Thyroid gland (tissue), 4 donors: ENCODE results near the gene NYNRIN. TPM values are rescaled to one million over a fixed set of nuclear protein-coding genes. Genes with fewer than 3 reads are reported as not detected.
A peak's percentile ranks its signal among the peaks of the same experiment; 100 is the strongest.

ENCODE experiments used
- DNase-seq, 2 donors: peaks; one replicate each; pipeline ENCODE4 v3.0.0-alpha.2; 2019
- H3K27ac ChIP-seq, 3 donors: fragments of 200-600 bp; sonication (generic); 1 replicate in 2 of 3; 2 replicates in 1 of 3; pipeline ENCODE4 v1.5.1; 2016 to 2019; ENCODE audit warnings: mild to moderate bottlenecking in 1 of 3, moderate library complexity in 1 of 3
- H3K27me3 ChIP-seq: fragments of 200-600 bp; sonication (generic); one replicate; pipeline ENCODE4 v1.5.1; 2019
- H3K36me3 ChIP-seq, 2 donors: fragments of 200-600 bp; sonication (generic); one replicate each; pipeline ENCODE4 v1.5.1; 2016 to 2019
- H3K4me1 ChIP-seq, 2 donors: fragments of 200-600 bp; sonication (generic); one replicate each; pipeline ENCODE4 v1.5.1; 2017 to 2019
- H3K4me3 ChIP-seq, 3 donors: fragments of 200-600 bp; sonication (generic); replicated peaks in 1 of 3; 1 replicate in 2 of 3; 2 replicates in 1 of 3; pipeline ENCODE4 v1.5.1; 2016; ENCODE audit warnings: mild to moderate bottlenecking in 1 of 3
- H3K9me3 ChIP-seq: fragments of 200-600 bp; sonication (generic); one replicate; pipeline ENCODE4 v1.5.1; 2017
- CTCF ChIP-seq, 6 experiments: fragments of 200-600 bp in 3 of 6; fragments of 450-650 bp in 3 of 6; sonication (generic) in 3 of 6; IDR thresholded peaks; one replicate each; pipeline ENCODE4 v1.5.1; 2016 to 2019; ENCODE audit warnings: antibody characterized with exemption in 6 of 6, mild to moderate bottlenecking in 2 of 6, inconsistent platforms in 1 of 6, moderate library complexity in 1 of 6
- POLR2A ChIP-seq, 2 donors: fragments of 450-650 bp; IDR thresholded peaks; one replicate each; pipeline ENCODE4 v1.6.1; 2017; ENCODE audit warnings: antibody characterized with exemption in 2 of 2, mild to moderate bottlenecking in 2 of 2, moderate library complexity in 1 of 2
- WGBS, 2 donors: methylation state at CpG; one replicate each; pipeline ENCODE4 v1.1.5; 2017; 5-methylcytosine and 5-hydroxymethylcytosine counted together
- intact Hi-C: fragments of 100-400 bp; cut with DNase I; formaldehyde crosslinking; loops from one replicate; pipeline ENCODE4 v1.15.1; 2023
- total RNA-seq, 4 donors: library from RNA; depleted of rRNA; stranded (reverse); fragments of >200 nt; gene quantifications; one replicate each; pipeline ENCODE4 v1.2.3, GENCODE V29; 2016

Gene NYNRIN
- total RNA-seq, 4 donors from 2014 or later: 11.7 to 19.9 (median 12.3) TPM

GRCh38 chr14:24426150-24426911 lies 27.5 kb downstream of the NYNRIN start:
- H3K4me3 ChIP-seq: no peak overlapping the region
- H3K36me3 ChIP-seq: no peaks in the 10 kb centered on the region
- H3K27ac ChIP-seq: no peak overlapping the region
- WGBS, 2 donors: 91 to 93% methylated on average over 2 of the region's 2 CpGs
- H3K27me3 ChIP-seq: no peaks in the 10 kb centered on the region
- peaks cover 17 to 19% of the 10 kb centered on the region in 2 donors for H3K4me1 ChIP-seq
- intact Hi-C loops: no loop called here
- no peaks in the 10 kb centered on the region for H3K9me3 ChIP-seq
- no peak for TF ChIP-seq CTCF (IDR thresholded peaks at IDR 0.05)
- no peak for TF ChIP-seq POLR2A (IDR thresholded peaks at IDR 0.05)
- no peak for DNase-seq

GRCh38 chr14:24426912-24427536 lies 28.2 kb downstream of the NYNRIN start:
- no peaks in the 10 kb centered on the region for H3K27me3 ChIP-seq
- no peak overlapping the region for H3K4me3 ChIP-seq
- H3K36me3 ChIP-seq: peaks cover 0 to under 1% of the 10 kb centered on the region in 2 donors
- H3K9me3 ChIP-seq: no peaks in the 10 kb centered on the region
- H3K27ac ChIP-seq: no peak overlapping the region
- 73 to 78% methylated on average over 2 to 8 of the region's 8 CpGs for WGBS, 2 donors
- TF ChIP-seq CTCF (IDR thresholded peaks at IDR 0.05) (no peak), POLR2A (IDR thresholded peaks at IDR 0.05) (no peak)
- no peak for DNase-seq
- H3K4me1 ChIP-seq: peaks cover 24% of the 10 kb centered on the region in 2 donors
- intact Hi-C loops: no loop called here

GRCh38 chr14:24427537-24428508 lies 29.0 kb downstream of the NYNRIN start:
- TF ChIP-seq POLR2A (IDR thresholded peaks at IDR 0.05): no peak
- TF ChIP-seq CTCF (IDR thresholded peaks at IDR 0.05): no peak
- peaks cover 6 to 9% of the 10 kb centered on the region in 2 donors for H3K36me3 ChIP-seq
- no peak overlapping the region for H3K27ac ChIP-seq
- DNase-seq: no peak
- H3K4me3 ChIP-seq: no peak overlapping the region
- no peaks in the 10 kb centered on the region for H3K27me3 ChIP-seq
- intact Hi-C loops: no loop called here
- H3K9me3 ChIP-seq: no peaks in the 10 kb centered on the region
- WGBS, 2 donors: 93 to 96% methylated on average over 10 to 18 of the region's 18 CpGs
- peaks cover 28 to 29% of the 10 kb centered on the region in 2 donors for H3K4me1 ChIP-seq

- WGBS, 2 donors: 84 to 87% methylated on average over 12 to 15 of the region's 18 CpGs
- Histone ChIP-seq H3K27me3 (no peaks in the 10 kb centered on the region), H3K9me3 (no peaks in the 10 kb centered on the region), H3K27ac (peak overlapping the region; percentile 81 to 95 (median 91)), H3K36me3 (peaks cover 15 to 16% of the 10 kb centered on the region in 2 donors), H3K4me1 (peaks cover 28 to 29% of the 10 kb centered on the region in 2 donors), H3K4me3 (peak overlapping the region in 1 of 3 donors; percentile 86)
- no peak for DNase-seq
- intact Hi-C loops: no loop called here
- TF ChIP-seq POLR2A (IDR thresholded peaks at IDR 0.05): no peak
- TF ChIP-seq CTCF (IDR thresholded peaks at IDR 0.05): no peak
Observed at GRCh38 chr14:24428628-24429394, 30.0 kb downstream of the NYNRIN start.
